GM18873 (cell line): ENCODE measurements around the gene LANCL1.

Experiments used
- ATAC-seq: cut with Tn5 transposase; IDR thresholded peaks from one replicate; pipeline ENCODE4 v1.9.1; 2021; ENCODE audit warnings: mild to moderate bottlenecking, moderate library complexity, moderate number of reproducible peaks; ENCODE audit not compliant: unreplicated experiment, low FRiP score

Gene LANCL1, protein sequence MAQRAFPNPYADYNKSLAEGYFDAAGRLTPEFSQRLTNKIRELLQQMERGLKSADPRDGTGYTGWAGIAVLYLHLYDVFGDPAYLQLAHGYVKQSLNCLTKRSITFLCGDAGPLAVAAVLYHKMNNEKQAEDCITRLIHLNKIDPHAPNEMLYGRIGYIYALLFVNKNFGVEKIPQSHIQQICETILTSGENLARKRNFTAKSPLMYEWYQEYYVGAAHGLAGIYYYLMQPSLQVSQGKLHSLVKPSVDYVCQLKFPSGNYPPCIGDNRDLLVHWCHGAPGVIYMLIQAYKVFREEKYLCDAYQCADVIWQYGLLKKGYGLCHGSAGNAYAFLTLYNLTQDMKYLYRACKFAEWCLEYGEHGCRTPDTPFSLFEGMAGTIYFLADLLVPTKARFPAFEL

DNA sequence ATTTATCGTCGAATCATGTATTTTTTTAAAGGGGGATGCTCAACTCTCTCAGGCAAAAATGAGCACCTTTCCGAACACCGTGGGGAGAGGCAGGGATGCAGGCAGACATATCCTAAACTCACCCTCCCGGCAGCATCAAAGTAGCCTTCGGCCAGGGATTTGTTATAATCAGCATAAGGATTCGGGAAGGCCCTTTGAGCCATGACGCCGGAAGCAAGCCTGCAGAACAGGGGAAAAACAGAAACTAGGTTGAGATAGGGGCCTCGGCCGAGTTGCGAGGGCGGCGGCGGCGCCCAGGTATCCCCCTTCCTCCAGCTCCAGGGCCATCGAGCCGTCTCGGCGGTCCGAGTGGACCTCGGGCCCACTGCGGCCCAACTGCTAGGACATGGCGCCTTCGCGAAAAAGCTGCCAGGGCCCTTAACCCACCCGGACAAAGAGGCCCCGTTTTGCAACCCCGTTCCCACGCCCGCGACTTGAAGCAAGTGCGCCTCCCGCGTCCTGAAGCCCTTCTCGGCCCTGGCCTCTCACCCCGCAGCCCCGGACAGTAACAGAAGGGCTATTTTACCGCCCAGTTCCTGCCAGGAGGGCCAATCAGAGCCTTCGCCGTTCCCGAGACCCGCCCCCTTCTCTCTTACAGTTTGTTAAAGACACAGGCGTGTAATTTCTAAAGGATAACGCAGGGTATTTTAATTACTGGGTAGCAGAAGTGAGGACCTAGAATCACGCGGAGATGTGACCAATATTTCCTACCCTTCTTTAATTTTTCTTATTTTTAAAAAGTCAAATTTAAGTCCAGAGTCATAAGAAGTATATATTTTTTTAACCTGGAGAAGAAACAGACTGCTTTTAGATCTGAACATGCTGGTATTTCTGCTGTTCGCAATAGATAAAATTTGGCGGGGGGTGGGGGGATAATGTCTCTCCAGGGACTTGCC, at the start of gene LANCL1:
TSS of gene LANCL1 (minus strand) at position 566 of the 935 bp plus-strand sequence. CDS start at position 203, 363 bp downstream.
- peak; percentile 100 for ATAC-seq

GRCh38 chr2:210524533-210524932, 48.0 kb upstream of the LANCL1 start:
- no peak for ATAC-seq

- ATAC-seq: no peak
These were observed 47.2 kb upstream of the LANCL1 start for GRCh38 chr2:210523650-210524289.

DNA sequence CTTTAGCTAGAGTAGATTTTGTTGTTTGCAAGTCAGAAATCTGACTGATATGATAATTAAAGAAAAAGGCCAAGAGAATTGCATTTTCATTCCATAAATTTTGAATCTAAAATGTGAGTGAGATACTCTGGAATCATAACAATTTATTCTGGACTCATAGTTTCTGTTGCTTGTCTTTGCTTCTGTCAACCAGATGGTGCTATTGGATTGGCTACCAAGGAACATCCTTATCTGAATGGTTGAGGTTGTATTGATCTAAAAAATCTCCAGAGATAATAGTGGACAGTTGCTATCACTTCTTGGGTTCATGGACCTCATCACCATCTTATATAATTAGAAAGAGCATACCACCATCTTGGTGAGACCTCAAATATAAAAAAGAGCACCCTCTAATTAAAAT, 45.8 kb upstream of the LANCL1 start:
- ATAC-seq: no peak

DNA sequence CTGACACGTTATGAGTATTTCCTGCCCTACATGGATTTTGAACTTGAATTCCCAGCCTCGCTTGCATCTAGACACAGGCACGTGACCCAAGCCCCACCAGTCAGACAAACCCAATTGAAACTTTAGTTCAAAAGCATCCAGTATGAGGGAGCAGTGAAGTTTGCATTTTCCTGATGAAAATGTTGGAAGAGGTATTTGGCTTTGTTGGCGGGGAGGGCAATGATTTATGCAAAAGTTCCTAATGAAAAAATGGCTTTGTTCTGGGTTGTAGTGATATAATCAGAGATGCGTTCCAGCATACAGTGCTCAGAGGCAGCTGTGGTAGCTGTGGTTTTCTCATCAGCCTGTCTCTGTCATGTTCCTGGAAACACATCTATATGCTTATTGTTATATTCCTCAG, 43.0 kb upstream of the LANCL1 start:
- no peak for ATAC-seq

- ATAC-seq: no peak
These were observed 40.7 kb upstream of the LANCL1 start for GRCh38 chr2:210517264-210517663.

DNA sequence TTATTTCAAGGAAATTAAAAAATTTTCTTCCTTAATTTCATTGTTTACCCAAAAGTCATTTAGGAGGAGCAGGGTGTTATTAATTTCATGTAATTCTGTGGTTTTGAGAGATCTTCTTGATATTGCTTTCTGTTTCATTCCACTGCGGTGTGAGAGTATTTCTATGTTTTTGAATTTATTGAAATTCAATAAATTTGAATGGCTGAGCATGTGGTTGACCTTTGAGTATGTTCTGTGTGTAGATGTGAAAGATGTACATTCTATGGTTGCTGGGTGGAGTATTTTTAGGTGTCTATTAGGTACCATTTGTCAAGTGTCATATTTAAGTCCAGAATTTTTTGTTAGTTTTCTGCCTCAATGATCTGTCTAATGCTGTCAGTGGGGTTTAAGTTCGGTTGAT, 39.4 kb upstream of the LANCL1 start:
- no peak for ATAC-seq

DNA sequence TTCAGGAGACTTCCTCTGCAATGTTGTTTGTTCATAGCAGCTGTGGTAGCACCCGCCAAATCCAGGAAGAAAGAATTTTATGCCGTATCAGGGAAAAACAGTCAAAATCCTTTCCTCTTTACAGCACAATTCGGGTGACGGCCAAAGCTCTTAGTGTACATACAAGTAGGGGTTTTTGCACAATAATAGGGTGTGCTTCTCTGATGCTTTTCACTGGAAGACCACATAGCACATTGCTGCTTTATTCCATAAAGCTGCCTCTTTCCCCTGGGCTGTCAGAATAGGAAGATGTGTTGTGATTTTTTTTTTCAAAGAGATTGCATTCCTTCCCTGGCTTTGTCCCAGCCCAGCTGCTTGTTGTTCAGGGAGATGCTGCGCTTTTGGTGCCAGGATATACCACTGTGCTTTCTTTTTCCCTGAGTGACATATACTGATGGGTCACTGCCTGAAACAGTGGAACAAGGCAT, 27.2 kb upstream of the LANCL1 start:
- no peak for ATAC-seq

DNA sequence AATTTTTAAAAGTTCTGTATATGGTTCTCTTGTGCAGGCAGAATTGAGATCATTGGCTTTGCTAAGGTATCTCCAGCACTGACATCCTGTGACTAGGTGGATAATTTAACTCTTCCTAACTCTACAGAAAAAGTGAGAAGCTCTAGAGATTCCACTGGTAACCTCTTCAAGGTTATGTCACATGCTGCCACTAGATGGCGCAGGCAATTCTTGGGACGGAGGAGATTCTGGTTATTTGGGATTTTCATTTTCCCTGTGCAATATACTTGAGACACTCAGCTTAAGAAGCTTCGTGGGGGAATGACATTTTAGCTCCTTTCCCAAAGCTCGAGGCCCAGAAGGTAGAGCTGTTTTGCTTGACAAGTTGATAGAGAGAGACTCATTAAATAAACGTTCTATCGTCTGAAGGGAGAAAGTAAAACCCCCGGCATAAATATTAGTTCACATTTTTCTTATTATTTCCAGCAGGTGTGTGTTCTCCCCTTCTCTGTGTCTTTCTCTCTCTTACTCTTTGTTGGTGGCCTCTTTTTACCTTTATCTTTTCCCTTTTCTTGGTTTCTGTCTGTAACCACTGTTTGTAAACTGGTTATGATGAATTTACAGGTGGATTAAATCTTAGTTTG, 26.6 kb upstream of the LANCL1 start:
- peak; percentile 74 for ATAC-seq

- peak; percentile 74 for ATAC-seq
These were observed 20.0 kb upstream of the LANCL1 start for GRCh38 chr2:210496512-210496911.

GRCh38 chr2:210493528-210493927, 17.0 kb upstream of the LANCL1 start:
- peak; percentile 56 for ATAC-seq

DNA sequence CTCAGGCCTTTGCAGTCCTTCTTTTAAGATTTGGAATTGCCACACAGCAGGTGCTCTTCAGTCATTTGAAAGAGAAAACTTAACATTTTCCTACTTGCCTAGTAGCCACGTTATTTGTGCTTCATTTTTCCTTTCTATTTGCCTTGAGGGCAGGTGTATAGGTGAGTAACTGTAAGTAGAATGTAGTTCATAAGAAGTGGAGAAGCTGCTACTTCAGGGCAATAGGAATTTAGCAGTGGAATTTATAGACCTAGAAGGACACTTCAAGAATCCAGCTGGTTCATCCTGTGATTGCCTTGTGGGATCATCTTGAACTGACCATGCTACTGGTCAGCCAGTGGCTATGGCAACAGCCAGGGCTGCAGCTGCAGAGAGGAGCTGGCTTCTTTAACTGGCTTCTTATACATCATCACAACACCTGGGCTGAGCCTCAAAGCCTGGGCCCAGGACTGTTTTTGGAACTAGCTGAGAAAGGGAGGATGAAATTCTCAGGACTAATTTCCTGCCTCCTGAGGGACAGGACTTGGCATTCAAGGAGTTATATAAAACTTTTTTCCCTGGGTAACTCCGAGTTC, 5.1 kb upstream of the LANCL1 start:
- ATAC-seq: no peak

- no peak for ATAC-seq
These were observed 4.2 kb upstream of the LANCL1 start for GRCh38 chr2:210480764-210481163.

DNA sequence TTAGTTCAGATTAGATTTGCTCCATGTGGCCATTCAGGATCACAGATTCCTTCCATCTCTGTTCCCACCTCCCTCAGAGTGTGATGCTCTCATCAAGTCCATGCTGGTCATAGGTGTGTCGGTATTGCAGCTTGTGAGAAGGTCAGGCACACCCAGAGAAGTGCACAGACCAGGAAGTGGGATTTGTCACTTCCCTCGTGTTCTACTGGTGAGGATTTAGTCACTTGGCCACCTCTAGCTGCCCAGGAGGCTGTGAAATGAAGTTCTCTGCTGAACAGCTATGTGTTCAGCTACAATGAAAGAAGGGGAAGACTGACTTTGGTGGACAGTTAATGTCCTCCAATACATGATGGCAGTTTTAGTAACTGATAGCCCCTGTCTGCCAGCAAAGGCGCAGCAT, 3.5 kb upstream of the LANCL1 start:
- ATAC-seq: no peak

DNA sequence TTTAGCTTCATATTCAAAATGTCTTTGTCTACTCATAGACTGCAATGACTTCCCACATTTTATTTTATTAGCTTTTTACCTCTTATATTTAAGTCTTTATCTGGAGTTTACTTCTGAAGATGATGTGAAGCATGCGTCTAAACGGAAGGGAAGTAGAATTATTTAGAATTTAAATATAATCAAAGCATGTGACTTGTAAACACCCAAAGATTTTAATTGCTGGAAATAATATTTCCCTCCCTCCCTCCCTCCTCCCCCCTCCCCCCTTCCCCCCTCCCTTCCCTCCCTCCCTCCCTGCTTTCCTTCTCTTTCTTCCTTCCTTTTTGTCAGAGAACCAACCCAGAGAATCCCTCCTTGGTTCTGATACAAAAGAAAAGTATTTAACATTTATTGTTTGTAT, 2.1 kb upstream of the LANCL1 start:
- no peak for ATAC-seq

- no peak for ATAC-seq
These were observed 937 bp upstream of the LANCL1 start for GRCh38 chr2:210477496-210477895.

DNA sequence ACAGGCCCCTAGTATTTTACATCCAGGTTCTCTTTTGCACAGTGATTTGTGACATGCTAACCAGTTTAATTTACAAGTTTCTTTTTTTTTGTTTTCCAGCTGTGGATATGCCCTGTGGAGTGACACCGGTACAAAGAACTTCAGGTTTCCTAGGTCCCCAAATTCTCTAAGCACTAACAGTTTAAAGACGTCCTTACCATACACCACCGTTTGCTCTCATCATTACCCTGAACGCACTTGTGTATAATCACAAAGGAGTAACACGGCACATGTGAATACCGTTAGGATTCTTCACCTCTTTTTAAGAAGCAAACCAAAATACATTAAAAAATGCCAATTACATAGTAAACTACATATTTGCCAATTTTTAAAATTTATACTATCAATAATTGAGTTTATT, 853 bp downstream of the LANCL1 start:
- ATAC-seq: no peak

- ATAC-seq: no peak
These were observed 1.8 kb downstream of the LANCL1 start for GRCh38 chr2:210474776-210475175.

GRCh38 chr2:210461401-210461800, 15.2 kb downstream of the LANCL1 start:
- no peak for ATAC-seq
